ENCODE measurements around the gene PPP1R18.
"Not testable (repeated sequence)": the region's sequence is repeated elsewhere in the genome, so short reads cannot be mapped to it uniquely, and the experiment has no call there.

Gene PPP1R18

DNA sequence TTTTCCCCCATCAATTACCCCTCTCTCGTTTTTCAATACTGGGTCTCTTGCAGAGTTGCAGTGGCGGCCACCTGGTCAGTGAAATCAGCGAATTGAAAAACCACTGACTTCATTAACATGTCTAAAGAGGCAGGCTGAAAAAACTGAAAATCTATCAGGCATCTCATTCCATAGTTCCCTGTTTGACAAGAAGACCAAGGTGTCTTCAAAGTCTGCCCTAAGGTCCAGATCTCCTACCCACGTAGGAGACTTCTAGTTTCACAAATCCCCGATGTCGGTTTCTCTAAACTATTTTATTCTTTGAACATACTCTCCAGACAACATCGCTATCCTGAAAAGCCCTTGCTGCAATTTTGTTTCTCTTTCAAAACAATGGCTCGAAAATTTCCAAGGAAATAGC is 32.9 kb upstream of the PPP1R18 start:
- no peak for FAIRE-seq

DNA sequence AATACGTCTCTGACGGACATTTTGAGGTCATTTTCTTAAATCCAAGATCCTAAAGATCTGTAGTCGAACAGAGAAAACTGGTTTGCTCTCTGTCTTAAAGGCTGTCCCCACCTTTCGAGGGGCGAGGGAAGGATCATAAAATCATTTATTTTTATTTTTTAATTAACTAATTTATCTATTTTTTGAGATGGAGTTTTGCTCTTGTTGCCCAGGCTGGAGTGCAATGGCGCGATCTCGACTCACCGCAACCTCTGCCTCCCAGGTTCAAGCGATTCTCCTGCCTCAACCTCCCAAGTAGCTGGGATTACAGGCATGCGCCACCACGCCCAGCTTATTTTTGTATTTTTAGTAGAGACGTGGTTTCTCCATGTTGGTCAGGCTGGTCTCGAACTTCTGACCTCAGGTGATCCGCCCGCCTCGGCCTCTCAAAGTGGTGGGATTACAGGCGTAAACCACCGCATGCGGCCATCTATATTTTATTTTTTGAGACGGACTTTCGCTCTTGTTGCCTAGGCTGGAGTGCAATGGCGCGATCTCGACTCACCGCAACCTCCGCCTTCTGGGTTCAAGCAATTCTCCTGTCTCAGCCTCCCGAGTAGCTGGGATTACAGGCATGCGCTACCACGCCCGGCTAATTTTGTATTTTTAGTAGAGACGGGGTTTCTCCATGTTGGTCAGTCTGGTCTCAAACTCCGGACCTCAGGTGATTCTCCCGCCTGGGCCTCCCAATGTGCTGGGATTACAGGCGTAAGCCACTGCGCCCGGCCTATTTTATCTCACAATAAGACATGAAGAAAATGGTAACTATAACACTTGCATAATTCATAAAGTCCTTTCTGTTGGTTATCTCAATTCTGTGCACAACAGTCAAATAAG is 31.6 kb upstream of the PPP1R18 start:
- FAIRE-seq, result not testable (repeated sequence)

- peak; percentile 98 for FAIRE-seq
These were observed 30.8 kb upstream of the PPP1R18 start, which contains the start of gene MDC1 for GRCh38 chr6:30717129-30717844. Gene MDC1, minus strand, starts transcription at chr6:30717281. Its CDS starts 2,106 bp downstream, at chr6:30715175.

DNA sequence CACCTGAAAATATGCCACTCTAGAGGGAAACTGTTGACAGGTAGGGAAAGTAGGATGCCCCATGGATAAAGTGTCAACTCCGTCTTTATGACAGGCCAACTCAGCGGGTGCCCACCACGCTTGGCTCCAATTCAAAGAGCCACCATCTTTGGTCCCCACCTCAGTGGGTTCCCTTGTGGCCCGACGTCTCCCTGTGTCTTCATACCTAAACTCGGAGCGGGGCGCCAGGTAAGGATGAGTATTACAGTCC is 30.4 kb upstream of the PPP1R18 start:
- FAIRE-seq, result no peak

DNA sequence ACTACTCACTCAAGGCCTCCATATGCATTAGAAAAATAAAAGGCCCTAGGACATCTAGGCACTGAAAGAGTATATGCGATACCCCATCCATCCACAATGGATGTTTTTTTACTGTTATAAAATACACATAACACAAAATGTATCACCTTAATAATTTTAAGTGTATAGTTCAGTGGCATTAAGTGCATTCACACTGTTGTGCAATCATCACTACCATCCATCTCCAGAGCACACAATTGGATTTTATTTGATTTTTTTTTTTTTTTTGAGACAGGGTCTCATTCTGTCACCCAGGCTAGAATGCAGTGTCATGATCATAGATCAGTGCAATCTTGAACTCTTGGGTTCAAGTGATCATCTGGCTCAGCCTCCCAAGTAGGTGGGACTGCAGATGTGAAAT is 27.8 kb upstream of the PPP1R18 start:
- FAIRE-seq, result no peak

- no peak for FAIRE-seq
These were observed 26.0 kb upstream of the PPP1R18 start for GRCh38 chr6:30712441-30712945.

GRCh38 chr6:30711758-30712380 is 25.4 kb upstream of the PPP1R18 start:
- FAIRE-seq, result no peak

- FAIRE-seq, result no peak
These were observed 22.8 kb upstream of the PPP1R18 start for GRCh38 chr6:30709101-30709868.

DNA sequence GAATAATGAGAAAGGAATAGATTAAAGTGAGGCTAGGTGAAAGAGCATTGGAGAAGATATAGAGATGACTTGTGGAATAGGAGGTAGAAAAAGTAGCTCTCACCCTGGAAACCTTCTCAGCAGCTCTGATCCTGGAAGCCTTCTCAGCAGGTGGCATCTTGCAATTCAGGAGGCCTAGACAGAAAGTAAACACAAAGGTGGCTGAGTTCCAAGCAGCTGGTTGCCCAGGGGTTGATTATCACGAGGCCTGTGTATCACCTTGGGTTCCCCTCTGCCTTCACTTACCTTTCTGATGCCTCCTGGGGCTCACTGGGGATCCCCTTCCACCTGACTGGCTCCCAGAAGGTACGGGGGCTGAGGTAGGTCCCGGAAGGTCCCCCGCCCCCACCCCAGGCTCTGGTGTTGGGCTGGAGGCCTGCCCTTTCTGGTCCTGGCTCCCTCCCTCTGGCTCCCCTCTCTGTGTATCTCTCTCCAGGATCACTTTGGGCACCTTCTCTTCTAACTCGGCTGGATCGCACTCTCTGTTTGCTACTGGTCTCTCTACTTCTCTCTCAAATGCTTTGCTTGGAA is 20.9 kb upstream of the PPP1R18 start:
- no peak for FAIRE-seq

DNA sequence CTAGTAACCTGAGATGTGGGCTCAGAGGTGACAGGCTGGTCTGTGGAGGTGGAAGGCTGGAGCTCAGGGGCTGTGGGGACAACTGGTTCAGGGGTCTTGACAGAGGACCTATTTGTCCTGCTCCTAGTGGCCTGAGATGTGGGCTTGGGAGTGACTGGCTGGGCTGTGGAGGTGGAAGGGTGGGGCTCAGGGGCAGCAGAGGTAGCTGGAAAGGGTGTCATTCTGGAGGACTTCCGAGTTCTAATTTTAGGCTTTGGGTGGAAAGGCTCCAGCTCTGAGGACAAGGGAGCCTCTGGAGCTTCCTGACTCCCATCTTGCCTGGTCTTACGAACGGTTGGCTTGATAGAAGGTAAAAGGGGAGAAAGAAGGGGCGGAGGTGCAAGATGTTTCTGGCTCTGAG is 19.2 kb upstream of the PPP1R18 start:
- no peak for FAIRE-seq

DNA sequence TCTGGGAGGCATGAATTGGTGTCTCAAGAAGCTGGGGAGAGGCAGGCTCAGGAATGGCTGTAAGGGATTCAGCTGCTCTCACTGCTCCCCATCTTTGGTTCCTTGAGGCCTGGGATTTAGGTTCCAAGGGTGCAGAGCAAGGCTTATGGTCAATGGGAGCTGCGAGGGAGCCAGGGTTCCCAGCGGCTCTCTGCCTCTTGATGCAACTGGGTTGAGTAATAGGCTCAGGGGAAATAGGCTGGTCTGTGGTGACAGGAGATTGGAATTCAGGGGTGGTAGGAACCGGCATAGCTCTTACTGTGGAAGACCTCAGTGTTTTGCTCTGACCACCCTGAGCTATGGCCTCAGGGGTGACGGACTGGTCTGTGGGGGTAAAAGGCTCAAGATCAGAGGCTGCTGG is 17.4 kb upstream of the PPP1R18 start:
- no peak for FAIRE-seq

DNA sequence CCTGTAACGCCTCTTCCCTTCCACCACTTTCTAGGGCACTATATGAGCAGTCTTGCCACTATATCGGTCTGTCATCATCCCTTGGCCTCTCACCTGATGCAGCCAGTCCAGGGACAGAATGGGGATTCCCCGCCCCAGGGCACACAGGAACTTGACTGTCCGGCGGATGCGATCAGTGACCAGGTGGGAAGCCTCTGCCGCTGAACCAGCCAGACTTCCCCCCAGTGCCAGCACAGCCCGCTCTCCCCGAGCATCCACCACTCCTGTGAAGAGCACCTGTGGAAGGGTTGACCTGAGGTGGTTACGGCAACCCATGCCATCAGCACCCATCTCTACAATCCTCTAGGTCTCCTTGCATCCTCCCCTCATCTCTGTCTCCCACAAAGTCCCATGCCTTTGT is 16.6 kb upstream of the PPP1R18 start:
- FAIRE-seq, result no peak

GRCh38 chr6:30700340-30700739 is 13.9 kb upstream of the PPP1R18 start:
- no peak for FAIRE-seq

- no peak for FAIRE-seq
These were observed 10.0 kb upstream of the PPP1R18 start for GRCh38 chr6:30696432-30696831.

DNA sequence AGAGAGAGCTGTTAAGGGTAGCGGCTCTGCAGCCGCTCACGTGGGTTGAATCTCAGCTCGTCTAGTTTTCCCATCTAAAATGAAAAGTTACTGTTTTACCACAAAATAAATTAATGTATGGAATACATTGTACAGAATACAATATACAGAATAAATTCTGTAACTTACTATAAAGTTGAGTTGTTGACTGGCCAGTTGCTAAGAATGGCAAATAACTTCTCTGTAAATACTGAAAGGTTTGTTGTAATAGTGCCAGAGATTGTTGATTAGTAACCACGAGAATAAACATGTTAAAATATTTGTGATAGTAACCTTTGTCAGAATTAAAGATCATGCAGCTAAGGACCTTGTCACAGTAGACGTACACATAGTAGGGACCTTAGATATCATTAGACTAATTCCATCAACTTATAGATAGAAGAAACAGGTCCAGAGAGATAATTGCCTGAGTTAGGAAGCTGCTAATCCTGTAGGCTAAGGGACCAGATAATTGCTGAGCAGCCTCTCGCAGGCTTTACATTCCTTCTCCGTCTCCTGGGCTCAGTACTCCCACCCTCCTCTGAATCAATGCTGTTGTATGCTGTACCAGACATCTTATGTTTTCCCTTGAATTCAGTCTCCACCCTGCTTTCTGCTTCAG is 4.9 kb upstream of the PPP1R18 start:
- FAIRE-seq, result no peak

- no peak for FAIRE-seq
These were observed 4.2 kb upstream of the PPP1R18 start, which contains the start of gene NRM for GRCh38 chr6:30690403-30691207. Gene NRM, minus strand, starts transcription at chr6:30690984. Its CDS starts 10 bp downstream, at chr6:30690974.

DNA sequence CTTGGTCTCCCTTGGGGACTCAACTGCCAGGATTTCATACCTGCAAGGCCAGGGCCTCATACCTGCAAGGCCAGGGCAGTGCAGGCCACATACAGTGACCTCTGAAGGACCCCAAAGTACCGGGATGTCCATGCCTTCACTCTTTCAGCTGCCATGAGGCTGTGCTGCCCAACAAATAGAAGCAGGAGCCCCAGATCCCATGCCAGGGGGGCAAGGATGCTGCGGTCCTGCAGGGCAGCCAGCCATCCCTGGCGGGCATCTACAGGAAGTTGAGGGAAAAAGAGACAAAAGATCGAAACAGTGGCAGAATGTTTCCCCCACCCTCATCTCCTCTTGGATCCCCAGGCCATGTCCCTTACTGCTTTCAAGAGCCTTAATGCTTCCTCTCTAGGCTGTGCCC is 3.5 kb upstream of the PPP1R18 start:
- FAIRE-seq, result no peak

DNA sequence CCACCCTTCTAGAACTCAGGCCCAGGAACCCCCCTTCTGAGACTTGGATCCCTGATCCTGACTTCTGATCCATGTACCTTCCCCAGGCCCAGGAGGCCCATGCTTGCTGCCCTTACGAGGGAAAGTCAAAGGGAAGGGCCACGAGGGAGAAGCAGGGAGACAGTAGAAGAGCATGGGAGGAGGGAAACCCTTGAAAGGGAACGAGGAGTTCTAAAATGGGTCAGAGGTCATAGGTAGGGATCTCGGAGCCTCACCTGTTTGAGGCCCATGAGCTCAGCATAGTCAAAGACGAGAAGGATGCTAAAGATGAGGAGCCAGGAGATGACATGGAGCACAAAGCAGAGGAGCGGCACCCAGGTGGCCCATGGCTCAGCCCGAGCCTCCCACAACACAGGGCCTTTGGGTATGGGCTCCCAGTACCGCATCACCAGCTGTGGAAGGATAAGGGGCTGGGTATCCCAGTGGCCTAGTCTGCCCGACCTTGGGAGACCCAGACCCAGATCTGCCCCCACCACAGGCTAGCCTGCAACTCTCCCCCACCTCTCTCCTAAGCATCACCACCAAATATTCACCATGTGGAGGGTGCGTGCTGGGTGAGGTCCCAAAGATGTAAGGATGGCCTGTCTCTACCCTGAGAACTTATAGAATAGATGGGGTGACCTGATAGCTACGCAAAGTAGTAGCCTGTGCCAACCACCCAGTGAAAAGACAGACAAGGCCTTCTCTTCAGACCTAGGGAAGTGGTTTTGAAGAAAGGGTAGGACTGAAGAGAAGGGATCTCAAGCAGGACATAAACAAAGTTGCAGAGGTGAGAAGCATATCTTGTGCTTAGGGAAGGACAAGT is 2.8 kb upstream of the PPP1R18 start:
- FAIRE-seq, result no peak

- FAIRE-seq, result no peak
These were observed 2.1 kb upstream of the PPP1R18 start for GRCh38 chr6:30688569-30688968.
